ENCODE data around the gene GPR107.

GPR107 gene

DNA sequence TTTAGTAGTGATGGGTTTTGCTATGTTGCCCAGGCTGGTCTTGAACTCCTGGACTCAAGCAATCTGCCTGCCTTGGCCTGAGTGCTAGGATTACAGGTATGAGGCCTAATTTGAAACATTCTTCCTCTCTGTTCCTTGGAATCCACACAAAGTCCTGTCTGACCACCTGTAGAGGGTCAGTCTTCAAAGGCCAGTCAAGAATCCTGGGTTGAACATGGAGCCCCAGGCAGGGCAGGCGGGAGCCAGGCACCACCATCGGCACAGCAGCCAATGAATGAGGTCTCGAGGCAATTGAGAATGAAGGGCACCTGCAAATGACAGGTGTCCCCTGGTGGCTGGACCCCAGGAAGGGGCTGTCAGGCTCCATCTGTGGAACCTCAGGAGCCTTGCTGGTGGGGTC lies 101.1 kb downstream of the GPR107 start:
- TF ChIP-seq, protein P1, sequence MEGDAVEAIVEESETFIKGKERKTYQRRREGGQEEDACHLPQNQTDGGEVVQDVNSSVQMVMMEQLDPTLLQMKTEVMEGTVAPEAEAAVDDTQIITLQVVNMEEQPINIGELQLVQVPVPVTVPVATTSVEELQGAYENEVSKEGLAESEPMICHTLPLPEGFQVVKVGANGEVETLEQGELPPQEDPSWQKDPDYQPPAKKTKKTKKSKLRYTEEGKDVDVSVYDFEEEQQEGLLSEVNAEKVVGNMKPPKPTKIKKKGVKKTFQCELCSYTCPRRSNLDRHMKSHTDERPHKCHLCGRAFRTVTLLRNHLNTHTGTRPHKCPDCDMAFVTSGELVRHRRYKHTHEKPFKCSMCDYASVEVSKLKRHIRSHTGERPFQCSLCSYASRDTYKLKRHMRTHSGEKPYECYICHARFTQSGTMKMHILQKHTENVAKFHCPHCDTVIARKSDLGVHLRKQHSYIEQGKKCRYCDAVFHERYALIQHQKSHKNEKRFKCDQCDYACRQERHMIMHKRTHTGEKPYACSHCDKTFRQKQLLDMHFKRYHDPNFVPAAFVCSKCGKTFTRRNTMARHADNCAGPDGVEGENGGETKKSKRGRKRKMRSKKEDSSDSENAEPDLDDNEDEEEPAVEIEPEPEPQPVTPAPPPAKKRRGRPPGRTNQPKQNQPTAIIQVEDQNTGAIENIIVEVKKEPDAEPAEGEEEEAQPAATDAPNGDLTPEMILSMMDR (IDR thresholded peaks at IDR 0.05; ENCODE audit: unreplicated experiment in 3 of 3): no peak
- H3K9me3 Mint-ChIP-seq: no peaks in the 10 kb centered on the region
- H3K27ac Mint-ChIP-seq: no peak overlapping the region
- peaks cover 5% of the 10 kb centered on the region for H3K27me3 Mint-ChIP-seq (ENCODE audit: low read depth)
- no peaks in the 10 kb centered on the region for H3K36me3 Mint-ChIP-seq (ENCODE audit: low read depth)
- H3K4me3 Mint-ChIP-seq: no peak overlapping the region
- H3K4me1 Mint-ChIP-seq: no peaks in the 10 kb centered on the region

DNA sequence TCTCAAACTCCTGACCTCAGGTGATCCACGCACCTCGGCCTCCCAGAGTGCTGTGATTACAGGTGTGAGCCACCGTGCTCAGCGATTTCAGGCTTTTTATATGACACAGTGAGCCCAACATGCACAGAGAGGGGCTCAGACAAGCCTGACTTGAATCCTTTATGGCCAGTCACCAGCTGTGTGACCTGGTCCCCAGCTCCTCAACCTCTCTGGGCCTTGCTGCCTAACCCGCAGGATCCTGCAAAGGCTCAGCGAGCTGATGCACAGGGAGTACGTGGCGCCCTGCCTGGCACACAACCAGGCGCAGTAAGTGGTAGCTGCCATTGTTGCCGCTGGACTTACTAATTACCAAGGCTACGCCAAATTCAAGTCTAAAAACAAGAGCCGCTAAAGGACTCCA lies 101.9 kb downstream of the GPR107 start:
- Mint-ChIP-seq H3K27me3 (ENCODE audit: low read depth) (peaks cover 5% of the 10 kb centered on the region), H3K4me3 (no peak overlapping the region), H3K27ac (no peak overlapping the region), H3K36me3 (ENCODE audit: low read depth) (no peaks in the 10 kb centered on the region), H3K9me3 (no peaks in the 10 kb centered on the region), H3K4me1 (no peaks in the 10 kb centered on the region)
- TF ChIP-seq, protein P1 (IDR thresholded peaks at IDR 0.05; ENCODE audit: unreplicated experiment in 3 of 3): no peak

DNA sequence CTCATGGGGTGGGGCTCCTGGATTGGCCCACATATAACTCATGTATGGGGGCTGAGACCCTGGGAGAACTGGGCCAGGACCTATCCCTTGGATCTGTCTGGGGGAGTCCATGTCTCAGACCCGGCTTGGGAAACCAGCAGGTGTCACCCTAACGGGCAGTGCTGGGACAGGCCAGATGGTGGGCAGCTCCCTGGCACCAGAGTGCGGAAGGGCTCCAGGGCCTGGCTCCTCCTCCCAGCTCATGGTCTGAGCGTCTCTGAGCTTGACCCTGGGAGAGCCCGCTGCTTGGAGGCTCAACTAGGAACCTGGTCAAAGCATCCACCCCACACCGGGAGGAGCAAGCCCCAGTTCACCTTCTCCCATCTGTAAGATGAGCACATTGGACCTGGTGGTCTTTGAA lies 103.0 kb downstream of the GPR107 start:
- H3K27me3 Mint-ChIP-seq (ENCODE audit: low read depth): peaks cover 4% of the 10 kb centered on the region
- no peak overlapping the region for H3K27ac Mint-ChIP-seq
- no peaks in the 10 kb centered on the region for H3K36me3 Mint-ChIP-seq (ENCODE audit: low read depth)
- H3K4me1 Mint-ChIP-seq: no peaks in the 10 kb centered on the region
- TF ChIP-seq, protein P1 (IDR thresholded peaks at IDR 0.05; ENCODE audit: unreplicated experiment in 3 of 3): no peak
- no peaks in the 10 kb centered on the region for H3K9me3 Mint-ChIP-seq
- H3K4me3 Mint-ChIP-seq: no peak overlapping the region

DNA sequence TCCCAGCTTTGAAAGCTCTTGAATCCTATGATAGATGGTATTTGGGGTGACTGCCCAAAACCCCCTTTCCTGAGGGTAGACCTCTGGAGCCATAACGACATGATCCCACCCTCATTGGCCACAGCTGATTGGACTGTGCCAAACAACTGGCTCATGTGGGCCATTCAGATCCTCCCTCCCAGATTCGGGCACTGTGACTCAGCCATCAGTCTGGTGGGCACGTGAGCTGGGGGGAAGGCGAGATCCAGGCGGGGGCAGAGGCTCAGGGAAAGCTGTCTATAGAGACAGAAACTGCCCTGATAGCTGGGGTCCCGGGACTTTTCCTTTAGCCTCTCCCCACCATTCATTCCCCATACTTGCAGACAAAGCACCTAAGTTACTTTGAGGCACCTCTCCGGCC lies 103.4 kb downstream of the GPR107 start:
- H3K27me3 Mint-ChIP-seq (ENCODE audit: low read depth): peaks cover under 1% of the 10 kb centered on the region
- TF ChIP-seq, protein P1 (IDR thresholded peaks at IDR 0.05; ENCODE audit: unreplicated experiment in 3 of 3): no peak
- no peaks in the 10 kb centered on the region for H3K36me3 Mint-ChIP-seq (ENCODE audit: low read depth)
- H3K4me3 Mint-ChIP-seq: no peak overlapping the region
- H3K9me3 Mint-ChIP-seq: no peaks in the 10 kb centered on the region
- H3K4me1 Mint-ChIP-seq: no peaks in the 10 kb centered on the region
- no peak overlapping the region for H3K27ac Mint-ChIP-seq

DNA sequence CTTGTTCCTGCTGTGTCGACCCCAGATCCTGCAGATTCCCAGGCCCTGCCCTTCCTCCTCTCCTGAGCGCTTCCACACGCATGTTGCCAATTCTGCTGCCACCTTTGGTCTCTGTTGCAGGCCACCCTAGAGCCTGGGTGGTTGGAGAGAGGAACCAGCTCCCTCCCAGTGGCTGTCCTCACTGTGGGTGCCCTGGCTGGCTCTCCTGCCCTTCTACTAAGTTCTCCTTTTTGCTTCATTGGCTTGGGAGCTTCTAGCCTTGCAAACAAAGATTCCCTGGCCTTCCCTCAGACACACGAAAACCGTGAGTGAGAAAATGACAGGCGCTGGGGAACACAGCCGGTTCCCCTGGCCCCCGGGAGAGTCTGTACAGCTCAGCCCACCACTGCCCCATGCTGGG lies 104.3 kb downstream of the GPR107 start:
- Mint-ChIP-seq H3K36me3 (ENCODE audit: low read depth) (no peaks in the 10 kb centered on the region), H3K4me3 (no peak overlapping the region), H3K9me3 (no peaks in the 10 kb centered on the region), H3K4me1 (no peaks in the 10 kb centered on the region), H3K27ac (no peak overlapping the region), H3K27me3 (ENCODE audit: low read depth) (no peaks in the 10 kb centered on the region)
- TF ChIP-seq, protein P1 (IDR thresholded peaks at IDR 0.05; ENCODE audit: unreplicated experiment in 3 of 3): no peak

DNA sequence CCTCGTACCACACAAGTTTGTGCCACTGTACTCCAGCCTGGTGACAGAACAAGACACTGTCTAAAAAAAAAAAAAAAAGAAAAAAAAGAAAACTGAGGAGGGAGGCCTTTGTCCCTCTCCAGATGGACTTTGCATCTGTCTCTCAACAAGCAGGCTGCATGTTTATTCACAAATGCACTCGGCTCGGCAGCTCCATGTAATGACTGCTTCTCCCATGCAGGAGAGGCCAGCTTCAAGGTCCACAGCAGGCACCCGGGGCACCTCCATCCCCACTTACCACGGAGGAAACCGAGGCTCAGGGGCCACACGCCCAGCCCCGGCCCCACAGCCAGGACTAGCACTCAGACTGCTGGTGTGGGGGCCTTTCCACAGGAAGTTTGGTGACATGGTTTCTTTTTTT lies 105.4 kb downstream of the GPR107 start:
- H3K27me3 Mint-ChIP-seq (ENCODE audit: low read depth): peaks cover 2% of the 10 kb centered on the region
- no peaks in the 10 kb centered on the region for H3K4me1 Mint-ChIP-seq
- no peaks in the 10 kb centered on the region for H3K9me3 Mint-ChIP-seq
- no peak overlapping the region for H3K4me3 Mint-ChIP-seq
- H3K36me3 Mint-ChIP-seq (ENCODE audit: low read depth): no peaks in the 10 kb centered on the region
- no peak overlapping the region for H3K27ac Mint-ChIP-seq
- TF ChIP-seq, protein P1 (IDR thresholded peaks at IDR 0.05; ENCODE audit: unreplicated experiment in 3 of 3): no peak

Data from nephron (organoid).